ENCODE results near the gene LMO2. TPM values are rescaled to one million over a fixed set of nuclear protein-coding genes. Genes with fewer than 3 reads are reported as not detected.

LMO2 gene
- 2.6 and 12.4 TPM in 2 replicates for total RNA-seq

DNA sequence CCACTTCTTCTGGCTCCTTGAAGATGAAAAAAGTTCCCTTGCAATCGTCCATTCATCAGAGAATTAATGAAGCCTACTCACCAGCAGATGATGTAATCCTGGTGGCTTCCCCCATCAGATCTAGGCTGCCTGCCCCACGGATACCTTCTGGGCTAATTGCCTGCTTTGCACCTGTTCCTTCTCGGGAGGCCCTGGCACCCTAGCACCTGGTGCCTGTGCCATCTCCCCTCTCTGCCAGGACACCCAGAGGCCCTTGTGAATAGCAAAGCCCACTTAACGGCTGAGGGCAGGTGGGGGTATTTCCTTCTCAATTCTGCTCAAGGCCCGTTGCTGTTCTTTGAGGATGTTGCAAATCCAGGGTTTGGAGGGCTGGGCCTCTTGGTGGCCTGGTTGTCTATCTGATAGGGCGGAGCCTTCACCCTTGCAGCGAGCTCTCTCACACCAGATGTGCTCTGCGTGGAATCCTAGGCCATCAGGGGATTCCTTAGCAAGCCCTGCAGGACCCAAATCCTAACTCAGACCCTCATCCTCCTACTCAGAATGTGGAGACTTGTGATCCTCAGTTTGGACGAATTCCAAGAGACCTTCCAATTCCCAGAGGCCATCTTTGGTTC is at the start of gene LMO2:
Gene LMO2, minus strand, starts transcription at position 363 of the 614 bp plus-strand sequence. CDS start 22,360 bp downstream, outside the sequence.

Other genes with a start within 250 kb of the LMO2 start
- gene C11orf91, start 191.2 kb downstream of the LMO2 start, total RNA-seq: 0.17 and 0.26 TPM in 2 replicates
- 1,796 and 1,864 TPM in 2 replicates for gene CD59, start 155.7 kb downstream of the LMO2 start, total RNA-seq
- 28.2 and 46.8 TPM in 2 replicates for gene FBXO3, start 117.6 kb downstream of the LMO2 start, total RNA-seq
- 281 and 335 TPM in 2 replicates for gene CAPRIN1, start 159.7 kb upstream of the LMO2 start, total RNA-seq
- 23.2 and 24.9 TPM in 2 replicates for gene NAT10, start 213.6 kb upstream of the LMO2 start, total RNA-seq